Measurements from ENCODE around the gene TMED6.

Gene TMED6

GRCh38 chr16:69322343-69322742 is 29.2 kb downstream of the TMED6 start:
- no peak for DNase-seq

- DNase-seq = no peak
Observed at GRCh38 chr16:69321080-69321479, 30.5 kb downstream of the TMED6 start.

DNA sequence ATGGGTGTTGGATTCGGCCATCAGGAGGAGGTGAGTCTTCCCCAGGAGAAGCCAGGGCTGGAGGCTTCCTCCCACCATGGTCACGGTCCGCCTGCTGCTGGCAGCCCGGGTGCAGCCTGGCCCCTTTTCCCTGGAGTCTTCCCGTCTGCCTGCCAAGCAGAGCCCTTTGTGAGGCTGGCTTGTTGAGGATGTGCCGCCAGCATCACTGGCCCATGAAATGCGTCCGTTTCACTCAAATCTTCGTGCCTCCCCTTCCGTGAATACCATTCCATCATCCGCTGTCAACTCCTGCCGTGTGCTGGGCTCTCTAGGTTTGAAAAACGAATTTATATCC is 30.9 kb downstream of the TMED6 start:
- no peak for DNase-seq

DNA sequence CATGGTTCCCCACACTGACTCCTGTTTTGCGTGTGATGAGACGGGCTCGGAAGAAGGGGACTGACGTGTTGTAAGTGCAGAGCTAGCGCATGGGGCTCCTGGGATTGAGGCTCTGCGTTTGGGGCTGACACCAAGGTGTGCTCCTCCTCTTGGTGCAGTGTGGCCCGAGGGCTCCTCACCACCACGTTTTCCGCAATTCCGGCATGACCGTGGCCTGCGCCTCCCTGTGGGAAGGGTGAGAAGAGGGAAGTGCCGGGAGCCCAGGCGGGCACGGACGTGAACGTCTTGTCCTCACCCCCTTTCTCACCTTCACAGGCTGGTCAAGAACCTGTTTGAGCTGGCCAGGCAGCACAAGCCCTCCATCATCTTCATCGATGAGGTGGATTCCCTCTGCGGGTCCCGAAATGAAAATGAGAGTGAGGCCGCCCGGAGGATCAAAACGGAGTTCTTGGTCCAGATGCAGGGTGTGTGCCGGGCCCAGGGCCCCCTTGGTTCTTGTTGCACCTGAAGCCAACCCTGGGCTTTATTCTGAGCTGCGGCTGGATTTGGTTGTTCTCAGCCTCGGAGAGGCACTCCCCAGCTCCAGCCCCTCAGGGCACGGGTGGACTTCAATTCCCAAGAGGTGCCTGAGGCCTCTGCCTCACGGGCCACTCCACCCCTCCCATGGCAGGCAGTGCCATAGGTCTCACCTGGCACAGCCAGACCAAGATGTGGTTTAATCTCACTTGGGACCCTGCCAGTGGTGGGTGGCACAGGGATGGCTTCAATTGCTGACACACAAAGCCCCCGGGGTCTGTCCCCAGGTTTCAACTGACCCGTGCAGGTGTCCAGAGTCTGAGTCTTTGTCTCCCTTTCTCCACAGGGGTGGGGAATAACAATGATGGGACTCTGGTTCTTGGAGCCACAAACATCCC is 31.5 kb downstream of the TMED6 start:
- no peak for DNase-seq

DNA sequence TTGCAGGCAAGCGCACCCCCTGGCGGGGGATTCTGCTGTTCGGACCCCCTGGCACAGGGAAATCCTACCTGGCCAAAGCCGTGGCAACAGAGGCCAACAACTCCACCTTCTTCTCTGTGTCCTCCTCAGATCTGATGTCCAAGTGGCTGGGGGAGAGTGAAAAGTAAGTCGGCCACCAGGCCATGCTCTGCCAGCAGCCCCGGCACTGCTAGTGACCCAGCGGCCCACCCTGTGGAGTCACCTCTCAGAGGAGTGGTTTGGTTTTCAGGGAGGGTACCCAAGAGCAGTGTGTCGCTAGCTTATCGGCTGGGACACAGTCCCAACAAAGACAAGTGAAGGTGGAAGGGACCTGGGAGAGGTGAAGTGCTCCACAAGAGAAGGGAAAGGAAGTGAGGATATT is 32.2 kb downstream of the TMED6 start:
- no peak for DNase-seq

- DNase-seq = no peak
Observed at GRCh38 chr16:69318911-69319289, 32.7 kb downstream of the TMED6 start.

GRCh38 chr16:69318177-69318910 is 33.2 kb downstream of the TMED6 start:
- no peak for DNase-seq

GRCh38 chr16:69316595-69317034 is 35.0 kb downstream of the TMED6 start:
- DNase-seq = no peak

DNA sequence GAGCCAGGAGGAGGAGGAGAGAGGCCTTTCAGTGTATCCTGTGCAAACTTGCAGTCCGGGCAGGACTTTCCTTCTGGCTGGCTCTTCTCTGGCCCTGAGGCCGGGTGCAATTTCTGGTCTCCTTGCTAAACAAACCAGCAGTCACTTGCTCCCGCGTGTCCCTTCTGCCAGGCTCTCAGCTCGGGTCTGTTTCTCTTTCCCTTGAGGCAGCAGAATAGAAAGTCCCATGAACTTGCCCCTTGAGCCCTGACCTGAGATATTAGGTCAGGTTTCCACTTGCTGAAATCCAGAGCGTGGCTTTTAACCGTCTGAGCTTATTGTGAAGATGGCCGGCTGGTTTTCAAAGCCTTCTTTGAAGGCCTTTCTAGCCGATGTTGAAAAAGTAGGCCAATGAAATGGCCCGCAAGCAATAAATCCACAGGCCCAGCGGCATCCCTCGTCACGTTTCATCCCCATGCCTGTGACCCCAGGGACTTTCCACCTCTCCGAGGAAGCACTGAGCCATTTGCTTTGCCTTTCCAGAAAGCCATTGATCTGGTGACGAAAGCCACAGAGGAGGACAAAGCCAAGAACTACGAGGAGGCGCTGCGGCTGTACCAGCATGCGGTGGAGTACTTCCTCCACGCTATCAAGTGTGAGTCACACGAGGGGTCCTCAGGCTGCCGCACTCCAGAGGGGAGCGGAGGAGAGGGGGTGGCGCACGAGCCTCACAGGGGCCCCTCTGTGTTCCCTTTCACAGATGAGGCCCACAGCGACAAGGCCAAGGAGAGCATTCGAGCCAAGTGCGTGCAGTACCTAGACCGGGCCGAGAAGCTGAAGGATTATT is 35.9 kb downstream of the TMED6 start:
- DNase-seq = no peak

GRCh38 chr16:69314534-69314933 is 37.1 kb downstream of the TMED6 start:
- DNase-seq = no peak

- no peak for DNase-seq
Observed at GRCh38 chr16:69313469-69313868, 38.1 kb downstream of the TMED6 start.

DNA sequence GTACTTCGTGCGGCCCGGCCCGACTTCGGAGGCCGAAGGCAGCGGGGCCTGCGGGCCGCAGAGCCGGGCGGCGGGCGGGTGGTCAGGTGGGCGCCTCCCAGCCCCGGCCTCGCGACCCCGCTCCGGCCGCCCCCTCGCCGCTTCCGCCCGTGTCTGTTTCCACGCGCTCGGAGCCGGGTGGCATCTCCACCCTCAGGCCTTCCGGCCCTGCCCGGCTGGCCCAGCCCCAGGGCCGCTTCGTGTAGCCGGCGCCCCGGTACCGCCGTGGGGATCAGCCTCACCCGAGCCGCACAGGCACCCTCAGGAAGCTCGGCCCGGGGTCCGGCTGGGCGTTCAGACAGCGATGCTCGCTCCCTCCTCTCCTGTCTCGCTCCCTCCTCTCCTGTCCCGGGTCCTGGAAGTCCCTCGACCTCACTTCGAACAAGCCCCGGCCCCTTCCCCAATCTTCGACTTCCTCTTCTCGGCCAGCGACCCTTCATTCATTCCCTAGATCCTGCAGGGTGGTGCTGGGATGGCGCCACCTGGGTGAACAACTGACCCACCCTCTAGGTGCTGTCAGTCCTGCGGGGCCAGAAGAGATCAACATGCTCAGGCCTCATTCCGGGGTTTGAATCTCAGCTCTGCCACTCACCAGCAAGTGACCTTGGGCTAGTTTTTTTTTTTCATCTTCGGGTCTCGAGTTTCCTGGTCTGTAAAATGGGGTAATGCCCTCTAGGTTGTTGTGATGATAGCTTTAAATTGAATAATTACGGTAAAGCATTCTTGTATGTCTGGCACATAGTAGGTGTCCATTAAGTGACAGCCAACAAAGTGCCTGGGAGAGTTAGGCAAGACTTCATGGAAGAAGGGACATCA is 39.8 kb downstream of the TMED6 start:
- peak; percentile 58 for DNase-seq

GRCh38 chr16:69310653-69311532 is 40.7 kb downstream of the TMED6 start, which contains the start of gene VPS4A:
Gene VPS4A, plus strand, starts transcription at chr16:69311350. Its CDS starts 162 bp downstream, at chr16:69311512.
- peak; percentile 98 for DNase-seq

DNA sequence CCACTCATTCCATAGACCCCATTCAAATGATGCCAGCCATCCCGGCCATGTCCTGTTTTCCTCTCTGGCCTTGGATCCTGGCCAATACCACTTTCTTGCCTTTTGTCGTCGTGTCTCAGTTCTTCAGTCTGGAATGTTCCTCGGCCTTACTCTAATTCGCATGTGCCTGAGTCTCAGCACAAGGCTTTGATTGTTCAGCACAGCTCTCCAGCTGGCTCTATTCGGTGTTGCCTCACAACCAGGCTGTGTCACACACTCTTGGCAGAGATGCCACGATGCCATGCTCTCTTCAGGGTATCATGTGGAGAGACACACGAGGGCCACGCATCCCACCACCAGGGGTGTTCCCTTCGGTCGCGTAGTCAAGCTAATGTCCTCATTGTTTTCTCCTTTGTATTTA is 42.3 kb downstream of the TMED6 start:
- no peak for DNase-seq

- DNase-seq = no peak
Observed at GRCh38 chr16:69307856-69308255, 43.7 kb downstream of the TMED6 start.

GRCh38 chr16:69307091-69307490 is 44.5 kb downstream of the TMED6 start:
- no peak for DNase-seq

DNA sequence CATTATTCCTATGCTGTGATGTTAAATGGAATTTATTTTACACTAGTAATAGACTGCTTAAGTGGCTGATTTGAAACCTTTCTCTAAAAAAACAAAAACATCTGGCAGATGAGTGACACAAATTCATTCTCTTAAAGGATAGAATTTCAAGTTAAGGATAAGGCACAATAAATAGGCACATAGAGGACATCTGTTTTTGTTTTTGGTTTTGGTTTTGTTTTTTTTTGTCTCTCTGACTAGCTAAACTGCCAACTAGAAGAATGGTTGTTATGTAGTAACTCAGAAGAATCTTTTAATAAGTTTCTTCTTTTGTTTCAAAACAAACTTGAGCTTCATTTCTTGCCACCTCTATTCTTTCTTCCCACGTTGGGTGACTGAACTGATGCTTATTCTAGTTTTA is 45.6 kb downstream of the TMED6 start:
- DNase-seq = no peak

GRCh38 chr16:69302301-69302700 is 49.3 kb downstream of the TMED6 start:
- DNase-seq = no peak

DNA sequence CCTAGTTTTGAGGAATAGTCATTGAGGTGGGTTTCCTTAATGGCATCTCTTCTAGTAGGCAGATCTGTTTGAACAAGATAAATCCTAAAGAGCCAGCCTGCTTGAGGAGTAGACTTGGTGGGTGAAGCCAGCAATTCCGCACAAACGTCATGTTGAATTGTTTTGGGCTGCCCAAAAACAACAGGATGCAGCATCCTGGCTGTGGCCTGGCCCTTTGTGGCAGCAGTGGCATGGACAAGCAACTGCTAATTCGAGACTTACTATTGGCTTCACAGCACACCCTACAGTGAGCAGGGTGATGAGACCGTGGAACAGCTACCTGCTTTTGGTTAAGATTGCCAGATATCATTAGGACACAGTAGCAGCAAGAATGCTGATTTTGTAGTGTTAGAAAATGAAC is 49.7 kb downstream of the TMED6 start:
- DNase-seq = no peak

GRCh38 chr16:69301187-69301586 is 50.4 kb downstream of the TMED6 start:
- no peak for DNase-seq

DNA sequence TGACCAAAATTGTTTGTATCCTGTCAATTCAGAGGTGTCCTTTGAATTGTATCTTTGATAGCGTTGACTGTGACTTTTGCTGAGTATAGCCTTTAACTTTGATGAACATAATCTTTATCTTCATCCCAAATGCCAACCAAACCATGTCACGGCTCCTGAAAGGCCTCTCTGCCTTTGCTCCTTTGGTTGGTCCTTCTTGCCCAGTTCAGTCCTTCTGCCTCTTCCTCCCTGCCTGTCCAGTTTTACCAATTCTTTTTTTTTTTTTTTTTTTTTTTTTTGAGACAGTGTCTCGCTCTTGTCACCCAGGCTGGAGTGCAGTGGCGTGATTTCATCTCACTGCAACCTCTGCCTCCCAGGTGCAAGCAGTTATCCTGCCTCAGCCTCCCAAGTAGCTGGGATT is 53.3 kb downstream of the TMED6 start:
- DNase-seq = no peak

All from activated CD4-positive, alpha-beta T cell treated with anti-CD3 and anti-CD28 coated beads, Interleukin-10, Interleukin-2, amounts not matched to agents 100 ng/mL and 50 ng/mL, durations not matched to agents 16 hours and 8 hours (primary cell).